ENCODE data around the gene UGT1A5. TPM values are rescaled to one million over a fixed set of nuclear protein-coding genes. Genes with fewer than 3 reads are reported as not detected.

UGT1A5 gene
- total and polyA plus RNA-seq, 2 experiments from 2014 or later = not detected

GRCh38 chr2:233818639-233819621, 106.2 kb downstream of the UGT1A5 start:
- Histone ChIP-seq H3K4me1 (ENCODE audit: insufficient read depth) (no peaks in the 10 kb centered on the region), H2AFZ (no peak overlapping the region), H3K4me2 (no peak overlapping the region), H3K36me3 (ENCODE audit: insufficient read depth) (no peaks in the 10 kb centered on the region), H3K27me3 (ENCODE audit: insufficient read depth) (no peaks in the 10 kb centered on the region), H3K9me2 (ENCODE audit: insufficient read depth) (no peaks in the 10 kb centered on the region), H3K4me3 (no peak overlapping the region), H4K20me1 (replicated peaks; ENCODE audit: insufficient read depth) (no peaks in the 10 kb centered on the region), H3K79me2 (replicated peaks; ENCODE audit: insufficient read depth) (no peaks in the 10 kb centered on the region), H3K27ac (ENCODE audit: low read depth) (no peak overlapping the region), H3F3A (replicated peaks; ENCODE audit: low read depth) (no peaks in the 10 kb centered on the region)
- no peaks in the 10 kb centered on the region; the same call in 2 of the 3 replicates for H3K4me1 Mint-ChIP-seq
- H3K4me3 Mint-ChIP-seq = no peak overlapping the region
- no peak overlapping the region for H3K27ac Mint-ChIP-seq
- H3K36me3 Mint-ChIP-seq (ENCODE audit: low read depth) = no peaks in the 10 kb centered on the region
- no peaks in the 10 kb centered on the region for H3K9me3 Mint-ChIP-seq
- peaks cover 15% of the 10 kb centered on the region for H3K27me3 Mint-ChIP-seq (ENCODE audit: insufficient read depth, low read depth, poor library complexity)
- no peak for ATAC-seq
- TF ChIP-seq, protein P1, sequence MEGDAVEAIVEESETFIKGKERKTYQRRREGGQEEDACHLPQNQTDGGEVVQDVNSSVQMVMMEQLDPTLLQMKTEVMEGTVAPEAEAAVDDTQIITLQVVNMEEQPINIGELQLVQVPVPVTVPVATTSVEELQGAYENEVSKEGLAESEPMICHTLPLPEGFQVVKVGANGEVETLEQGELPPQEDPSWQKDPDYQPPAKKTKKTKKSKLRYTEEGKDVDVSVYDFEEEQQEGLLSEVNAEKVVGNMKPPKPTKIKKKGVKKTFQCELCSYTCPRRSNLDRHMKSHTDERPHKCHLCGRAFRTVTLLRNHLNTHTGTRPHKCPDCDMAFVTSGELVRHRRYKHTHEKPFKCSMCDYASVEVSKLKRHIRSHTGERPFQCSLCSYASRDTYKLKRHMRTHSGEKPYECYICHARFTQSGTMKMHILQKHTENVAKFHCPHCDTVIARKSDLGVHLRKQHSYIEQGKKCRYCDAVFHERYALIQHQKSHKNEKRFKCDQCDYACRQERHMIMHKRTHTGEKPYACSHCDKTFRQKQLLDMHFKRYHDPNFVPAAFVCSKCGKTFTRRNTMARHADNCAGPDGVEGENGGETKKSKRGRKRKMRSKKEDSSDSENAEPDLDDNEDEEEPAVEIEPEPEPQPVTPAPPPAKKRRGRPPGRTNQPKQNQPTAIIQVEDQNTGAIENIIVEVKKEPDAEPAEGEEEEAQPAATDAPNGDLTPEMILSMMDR (conservative IDR thresholded peaks at IDR 0.05; ENCODE audit: low read depth in 2 of 2) = no peak
- no peak for TF ChIP-seq NANOG (IDR thresholded peaks at IDR 0.05; ENCODE audit: borderline replicate concordance)
- TF ChIP-seq ETS1 (IDR thresholded peaks at IDR 0.05) = no peak
- DNase-seq (ENCODE audit: low spot score) = no peak

DNA sequence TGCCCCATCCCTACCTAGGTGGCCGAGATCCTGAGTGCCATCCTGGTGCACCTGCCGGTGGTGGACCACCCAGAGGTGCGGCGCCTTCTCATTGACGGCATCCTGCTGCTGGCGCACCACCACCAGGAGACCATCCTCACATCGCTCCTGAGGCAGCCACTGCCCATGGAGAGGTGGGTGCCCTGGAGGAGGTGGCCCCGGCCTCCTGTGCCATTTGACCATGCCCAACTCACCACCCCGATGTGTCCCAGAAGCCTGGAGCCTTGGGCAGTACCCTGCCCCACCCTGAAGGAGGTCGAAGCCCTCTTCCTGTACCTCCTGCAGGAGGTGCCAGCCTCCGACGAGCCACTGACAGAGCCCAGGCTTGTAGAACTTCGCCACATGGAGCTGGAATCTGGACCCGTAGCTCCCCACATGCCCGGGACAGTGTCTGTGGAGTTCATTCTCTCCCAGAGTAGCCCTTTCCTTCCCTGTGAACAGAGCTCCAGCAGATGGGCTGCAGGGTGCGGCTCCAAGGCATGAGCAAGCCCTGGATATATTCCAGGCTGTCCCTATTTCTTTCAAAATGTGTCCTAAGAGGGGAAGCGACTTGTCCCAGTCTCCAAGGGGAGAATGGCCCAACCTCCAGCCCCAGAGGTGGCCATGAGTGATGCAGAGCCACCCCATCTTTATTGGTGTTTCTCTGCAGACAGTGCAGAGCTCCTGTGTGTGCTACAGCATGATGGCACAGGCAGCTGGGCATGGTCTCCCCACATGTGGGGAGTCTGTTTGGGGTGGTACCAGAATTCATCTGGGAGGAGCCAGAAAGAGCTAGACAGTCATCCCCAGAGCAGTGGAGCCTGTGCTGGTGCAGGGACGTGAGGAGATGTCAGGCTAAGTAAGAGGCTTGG, 107.4 kb downstream of the UGT1A5 start:
- Histone ChIP-seq H4K20me1 (replicated peaks; ENCODE audit: insufficient read depth) (no peaks in the 10 kb centered on the region), H3K4me2 (no peak overlapping the region), H3K4me1 (ENCODE audit: insufficient read depth) (no peaks in the 10 kb centered on the region), H3K36me3 (ENCODE audit: insufficient read depth) (no peaks in the 10 kb centered on the region), H3F3A (replicated peaks; ENCODE audit: low read depth) (no peaks in the 10 kb centered on the region), H3K9me2 (ENCODE audit: insufficient read depth) (no peaks in the 10 kb centered on the region), H3K4me3 (no peak overlapping the region), H3K27ac (ENCODE audit: low read depth) (no peak overlapping the region), H3K79me2 (replicated peaks; ENCODE audit: insufficient read depth) (no peaks in the 10 kb centered on the region), H2AFZ (no peak overlapping the region), H3K27me3 (ENCODE audit: insufficient read depth) (no peaks in the 10 kb centered on the region)
- ATAC-seq (no peak), DNase-seq (ENCODE audit: low spot score) (no peak)
- Mint-ChIP-seq H3K4me1 (peaks cover 3% of the 10 kb centered on the region; the same call in 2 of the 3 replicates), H3K36me3 (ENCODE audit: low read depth) (no peaks in the 10 kb centered on the region), H3K27me3 (ENCODE audit: insufficient read depth, low read depth, poor library complexity) (peaks cover 15% of the 10 kb centered on the region), H3K9me3 (no peaks in the 10 kb centered on the region), H3K4me3 (no peak overlapping the region), H3K27ac (no peak overlapping the region)
- TF ChIP-seq EZH2 (IDR thresholded peaks at IDR 0.05; ENCODE audit: low read depth, unreplicated experiment) (no peak), EZH2phosphoT487 (IDR thresholded peaks at IDR 0.05; ENCODE audit: unreplicated experiment) (no peak), ZNF462 (CRISPR knock-in tag; IDR thresholded peaks at IDR 0.05) (no peak)
- TF ChIP-seq, protein P1 (conservative IDR thresholded peaks at IDR 0.05; ENCODE audit: low read depth in 2 of 2) = no peak

Measured in GM23338 (cell line).